GM12891 (cell line): ENCODE results near the gene TMEM80.

Experiments
- POLR2A ChIP-seq: IDR thresholded peaks from 2 replicates; pipeline ENCODE4 v1.6.1; 2011; ENCODE audit warnings: low read depth, low read length, control low read depth
- POLR2AphosphoS5 ChIP-seq: IDR thresholded peaks from 2 replicates; pipeline ENCODE4 v1.6.1; 2011; ENCODE audit warnings: low read depth, low read length, control low read depth

DNA sequence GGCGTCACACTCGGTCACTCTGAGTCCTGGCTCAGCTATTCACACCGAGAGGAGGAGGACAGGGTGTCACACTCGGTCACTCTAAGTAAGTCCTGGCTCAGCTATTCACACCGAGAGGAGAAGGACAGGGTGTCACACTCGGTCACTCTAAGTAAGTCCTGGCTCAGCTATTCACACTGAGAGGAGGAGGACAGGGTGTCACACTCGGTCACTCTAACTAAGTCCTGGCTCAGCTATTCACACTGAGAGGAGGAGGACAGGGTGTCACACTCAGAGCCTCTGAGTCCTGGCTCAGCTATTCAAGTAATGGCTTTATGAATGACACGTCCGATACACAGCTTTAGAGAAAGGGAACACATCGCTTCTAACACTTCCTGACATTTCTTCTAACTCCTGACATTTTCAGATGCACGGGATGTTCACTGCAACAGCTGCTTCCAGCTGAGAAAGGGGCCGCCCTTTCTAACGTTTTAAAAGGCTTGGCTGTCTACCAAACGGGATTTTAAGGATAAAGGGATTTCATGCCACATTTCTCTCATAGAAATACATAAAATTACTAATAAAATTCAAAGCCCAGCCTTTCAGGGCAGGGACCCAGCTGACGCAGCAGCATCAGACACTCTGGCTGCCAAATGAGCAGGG, 30.4 kb upstream of the TMEM80 start:
- TF ChIP-seq POLR2AphosphoS5 (no peak), POLR2A (no peak)
